Mesenteric fat pad (tissue), 1 donor: ENCODE data around the gene LSG1. TPM values are rescaled to one million over a fixed set of nuclear protein-coding genes. Genes with fewer than 3 reads are reported as not detected.

Source experiments
- DNase-seq: peaks from one replicate; pipeline ENCODE4 v3.0.0-alpha.2; 2020; ENCODE audit warnings: low spot score
- total RNA-seq: library from RNA; stranded (reverse); fragmentation: NEBNext Ultra II Directional; extraction: Animal tissue kit (Norgen Biotek cat#: 25700); gene quantifications from one replicate; pipeline ENCODE4 v1.2.1, GENCODE V29; 2021
- donor health status: DM: yes; HTN: yes; CAD: no.

The LSG1 gene
- total RNA-seq, 1 donor from 2014 or later: 37.6 TPM

DNA sequence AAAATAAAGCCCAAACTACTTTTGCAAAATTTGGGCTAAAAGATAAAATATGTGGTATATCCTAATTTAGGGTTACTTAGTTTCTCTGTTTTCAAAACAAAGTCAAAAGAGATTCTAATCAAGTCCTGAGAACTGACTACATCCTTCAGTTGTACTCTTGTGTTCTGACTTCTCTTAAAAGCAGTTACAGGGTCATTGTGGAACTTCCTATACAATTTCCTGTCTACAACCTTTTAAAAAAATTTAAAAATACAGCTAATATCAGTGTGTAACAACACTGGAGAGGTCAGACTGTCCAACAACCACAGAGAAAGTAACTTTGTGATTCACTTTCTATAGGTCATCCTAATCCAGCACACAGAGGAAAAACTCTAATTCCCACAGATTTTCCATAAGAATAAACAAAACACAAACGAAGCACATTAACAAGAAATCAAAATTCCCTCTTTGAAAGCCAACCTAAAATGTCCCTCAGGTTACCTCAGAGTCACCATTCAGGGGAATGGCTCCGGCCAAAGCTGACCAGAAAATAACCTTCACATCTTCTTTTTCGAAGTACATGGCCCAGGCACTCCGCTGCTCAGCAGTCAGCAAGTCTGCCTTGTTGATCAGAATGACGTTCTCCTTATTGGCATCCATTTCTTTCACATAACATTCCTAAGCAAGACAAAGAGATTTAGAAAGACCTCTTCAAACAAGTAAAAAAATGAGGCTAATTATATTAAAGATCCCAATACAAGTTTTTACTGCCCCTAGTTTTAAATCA is 13.3 kb downstream of the LSG1 start:
- DNase-seq: no peak

DNA sequence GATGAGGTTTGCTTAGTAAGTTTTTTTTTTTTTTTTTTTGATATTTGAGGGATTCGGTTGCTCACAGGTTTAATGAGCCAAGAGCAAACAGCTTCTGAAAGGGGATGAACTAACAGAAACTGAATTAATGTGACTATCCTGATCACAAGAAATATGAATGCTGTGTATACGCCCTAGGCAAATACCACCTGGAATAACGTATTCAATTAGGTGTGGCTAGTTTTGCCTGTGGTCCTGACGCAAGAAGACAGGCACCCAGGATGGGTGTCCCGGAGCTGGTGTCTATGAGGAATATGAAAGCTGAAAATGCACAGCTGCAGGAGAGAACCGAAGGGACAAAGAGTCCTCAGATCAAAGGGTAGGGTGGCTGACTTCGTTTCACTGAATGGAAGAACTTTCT is 14.6 kb downstream of the LSG1 start:
- DNase-seq: no peak

DNA sequence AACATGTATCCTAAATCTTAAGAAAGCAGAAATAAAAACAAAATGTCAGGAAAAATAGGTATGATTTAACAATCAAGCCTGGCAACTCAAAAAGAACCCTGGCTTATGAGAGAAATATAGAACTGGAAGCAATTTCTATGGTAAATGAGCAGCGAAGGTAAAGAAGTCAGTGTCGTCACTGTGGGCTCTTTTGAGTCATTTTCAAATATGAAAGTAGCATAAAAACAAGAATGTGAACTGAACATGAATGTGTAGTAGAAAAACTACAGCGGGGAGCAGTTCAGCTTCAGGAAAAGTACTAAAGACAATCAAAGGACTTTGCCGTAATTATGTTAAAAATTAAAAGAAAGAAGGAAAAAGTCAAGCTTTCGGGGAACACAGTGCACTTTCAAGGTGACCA is 17.5 kb downstream of the LSG1 start:
- DNase-seq: no peak

DNA sequence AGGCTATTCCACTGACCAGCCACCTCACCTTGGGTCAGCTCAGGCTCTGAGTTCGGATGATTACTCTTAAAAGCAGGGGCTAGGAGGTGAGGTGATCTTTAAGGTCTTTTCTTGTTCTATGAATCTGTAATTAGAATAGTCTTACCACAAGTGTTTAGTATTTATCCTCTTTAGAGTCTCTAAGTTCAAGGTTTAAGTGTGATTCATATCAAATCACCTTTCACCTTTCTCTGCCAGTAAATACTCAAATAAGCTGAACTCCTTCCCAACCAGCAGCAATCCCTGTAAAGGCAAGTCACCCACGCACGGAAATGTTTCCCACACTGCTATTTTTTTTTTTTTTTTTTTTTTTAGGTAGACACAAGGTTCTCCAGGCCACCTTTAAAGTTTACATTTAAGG is 24.2 kb downstream of the LSG1 start:
- no peak for DNase-seq

DNA sequence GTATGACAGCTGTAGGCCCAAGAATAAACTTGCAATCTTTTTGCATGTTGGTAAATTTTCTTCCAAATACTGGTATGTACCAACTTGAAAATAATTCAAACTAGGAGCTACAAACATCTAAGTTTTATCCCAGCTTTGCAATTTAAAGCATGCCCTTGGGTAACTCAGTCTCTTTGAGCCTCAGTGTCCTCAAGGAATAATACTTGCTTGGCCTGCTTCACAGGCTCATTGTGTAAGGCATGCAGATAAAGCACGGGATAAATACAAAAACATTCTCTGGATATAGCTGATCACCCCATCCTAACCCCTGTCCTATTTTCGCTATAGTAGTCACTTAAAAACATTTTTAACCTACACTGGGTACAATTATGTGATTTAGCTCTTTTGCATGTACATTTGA is 29.2 kb downstream of the LSG1 start:
- DNase-seq: no peak

DNA sequence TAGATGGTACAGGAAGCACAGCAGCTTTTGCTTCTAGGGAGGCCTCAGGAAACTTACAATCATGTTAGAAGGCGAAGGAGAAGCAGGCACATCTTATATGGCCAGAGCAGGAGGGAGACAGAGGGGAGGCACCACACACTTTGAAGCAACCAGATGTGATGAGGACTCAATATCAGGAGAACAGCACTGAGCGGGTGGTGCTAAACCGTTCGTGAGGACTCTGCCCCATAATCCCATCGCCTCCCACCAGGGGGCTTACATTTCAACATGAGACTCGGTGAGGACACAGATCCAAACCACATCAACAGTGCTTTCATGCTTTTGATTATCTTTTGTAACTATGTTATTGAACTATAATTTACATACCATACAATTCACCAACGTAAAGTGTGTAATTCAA is 31.2 kb downstream of the LSG1 start:
- no peak for DNase-seq

DNA sequence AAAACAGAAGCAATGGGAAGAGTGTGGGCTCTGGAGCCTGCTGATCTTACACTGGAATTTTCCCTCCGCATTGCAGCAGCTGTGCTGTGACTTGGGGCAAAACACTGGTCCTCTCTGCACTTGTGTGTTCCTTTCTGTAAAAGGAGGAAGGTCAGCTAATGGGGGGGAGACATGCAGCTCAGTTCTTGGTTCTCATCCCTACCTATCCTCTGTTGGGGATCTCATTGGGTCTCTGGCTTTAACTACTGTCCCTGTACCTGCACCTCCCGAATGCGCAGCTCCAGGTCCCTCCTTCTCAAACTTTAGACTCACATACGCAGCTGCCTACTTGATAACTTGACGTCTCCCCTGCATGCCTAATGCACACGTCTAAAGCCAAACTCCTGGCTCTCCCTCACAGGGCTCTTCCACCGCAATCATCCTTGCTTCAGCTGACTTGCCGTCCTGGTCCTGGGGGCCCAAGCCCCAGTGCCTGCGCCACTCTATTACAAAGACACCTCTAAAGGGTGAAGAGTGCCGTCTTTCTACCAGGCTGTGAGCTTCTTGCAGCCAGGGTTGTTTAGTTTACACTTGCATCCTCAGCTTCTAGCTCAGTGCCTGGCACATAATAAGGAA is 32.9 kb downstream of the LSG1 start:
- DNase-seq: peak; percentile 59

DNA sequence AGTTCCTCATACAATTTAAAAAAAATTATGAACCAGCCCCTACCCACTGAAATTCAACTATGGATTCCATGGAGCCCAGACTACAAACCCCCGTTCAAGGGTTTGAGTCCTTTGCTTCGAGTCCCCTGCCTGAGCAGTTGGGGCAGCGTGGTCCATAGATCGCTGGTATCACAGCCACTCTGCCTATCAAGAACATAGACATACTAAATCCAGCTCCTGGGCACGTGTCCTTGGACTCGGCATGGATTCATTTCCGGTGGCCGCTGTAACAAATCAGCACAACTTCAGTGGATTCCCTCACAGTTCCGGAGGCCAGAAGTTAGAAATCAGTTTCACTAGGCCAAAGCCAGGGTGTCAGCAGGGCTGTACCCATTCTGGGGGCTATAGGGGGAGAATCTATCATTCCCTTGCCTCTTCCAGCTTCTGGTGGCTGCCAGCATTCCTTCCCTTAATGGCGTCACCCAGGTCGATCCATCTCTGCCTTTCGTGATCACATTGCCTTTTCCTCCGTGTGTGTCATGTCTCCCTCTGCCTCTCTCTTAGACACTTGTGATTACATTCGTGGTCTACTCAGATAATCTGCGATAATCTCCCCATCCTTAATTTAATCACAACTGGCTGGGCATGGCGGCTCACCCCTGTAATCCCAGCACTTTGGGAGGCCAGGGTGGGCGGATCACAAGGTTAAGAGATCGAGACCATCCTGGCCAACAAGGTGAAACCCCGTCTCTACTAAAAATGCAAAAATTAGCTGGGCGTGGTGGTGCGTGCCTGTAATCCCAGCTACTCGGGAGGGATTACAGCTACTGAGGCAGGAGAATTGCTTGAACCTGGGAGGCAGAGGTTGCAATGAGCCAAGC is 34.2 kb downstream of the LSG1 start:
- DNase-seq: peak; percentile 60

DNA sequence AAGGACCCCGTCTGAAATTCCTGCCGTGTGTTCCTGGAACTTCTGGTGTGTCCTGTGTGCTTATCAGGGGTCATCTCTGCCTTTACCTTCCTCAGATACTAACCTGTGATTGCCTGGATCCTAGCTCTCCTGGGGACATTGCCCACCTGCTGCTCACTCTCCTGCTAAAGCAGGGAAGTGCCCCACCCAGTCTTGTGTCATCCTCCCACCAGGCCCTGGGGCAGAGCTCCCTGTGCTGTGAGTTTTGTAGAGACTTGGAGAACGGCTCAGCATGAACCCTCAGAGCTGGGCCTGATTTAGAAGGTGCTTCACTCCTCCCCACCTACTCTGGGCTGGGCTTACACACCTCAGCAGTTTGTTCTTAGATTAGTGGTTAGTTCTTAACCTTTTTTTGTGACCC is 34.9 kb downstream of the LSG1 start:
- DNase-seq: peak; percentile 28

DNA sequence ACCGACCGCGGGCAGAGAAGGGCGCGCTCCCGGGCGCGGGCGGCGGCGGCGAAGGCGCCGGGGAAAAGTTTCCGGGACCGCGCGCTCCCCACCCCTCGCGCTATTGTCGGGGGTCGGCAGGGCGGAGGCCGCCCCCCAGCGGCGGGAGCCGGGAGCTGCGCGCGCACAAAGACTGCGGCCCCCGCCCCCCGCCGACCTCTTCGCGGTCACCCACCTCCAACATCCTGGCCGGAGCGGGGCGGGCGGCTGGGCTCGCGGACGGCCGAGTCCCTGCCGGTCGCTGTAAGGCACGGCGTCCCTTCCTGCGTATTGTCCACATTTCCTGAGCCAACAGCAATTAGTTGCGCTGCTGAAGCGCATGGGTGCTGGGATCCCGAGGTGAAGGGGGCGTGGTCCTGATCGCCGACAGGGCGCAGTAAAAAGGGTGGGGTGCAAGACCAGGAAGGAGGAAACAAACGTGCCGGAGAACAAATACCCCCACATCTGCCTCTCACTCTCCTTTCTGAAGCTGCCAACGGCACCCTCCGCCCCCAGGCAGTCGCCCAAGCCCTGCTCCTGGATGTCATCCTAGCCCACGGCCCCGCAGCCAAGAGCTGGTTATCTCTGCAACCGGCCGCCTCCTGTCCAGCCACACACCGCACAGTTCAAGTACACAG is 38.5 kb downstream of the LSG1 start, which contains the start of gene TMEM44:
TSS of gene TMEM44 (minus strand) at position 71 of the 656 bp plus-strand sequence. CDS start 204 bp downstream, outside the sequence.
- peak; percentile 93 for DNase-seq

DNA sequence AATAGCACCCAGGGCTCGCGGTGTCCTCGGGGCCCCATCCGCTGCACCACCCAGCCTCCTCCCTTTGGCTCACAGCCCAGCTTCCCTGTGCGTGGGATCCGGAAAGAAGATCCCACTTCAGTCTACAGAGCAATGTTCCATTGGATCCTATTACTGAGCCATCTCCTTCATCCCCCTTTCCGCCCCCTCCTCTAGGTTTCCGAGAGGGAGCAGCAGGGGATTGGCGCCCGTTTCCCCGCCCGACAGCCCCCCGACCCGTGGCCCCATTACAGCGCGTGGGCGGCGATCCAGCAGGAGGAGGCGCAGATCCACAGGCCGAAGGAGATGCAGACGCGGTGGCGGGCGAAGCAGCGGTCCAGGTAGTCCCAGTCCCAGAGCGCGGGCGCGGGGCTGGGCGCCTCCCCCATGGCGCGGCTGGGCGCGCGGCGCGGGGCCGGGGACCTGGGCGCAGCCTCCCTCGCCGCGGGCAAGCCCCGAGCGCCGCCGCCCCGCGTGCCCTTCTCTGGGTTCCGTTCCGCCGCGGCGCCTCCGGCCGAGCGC is 39.1 kb downstream of the LSG1 start:
- peak; percentile 89 for DNase-seq

DNA sequence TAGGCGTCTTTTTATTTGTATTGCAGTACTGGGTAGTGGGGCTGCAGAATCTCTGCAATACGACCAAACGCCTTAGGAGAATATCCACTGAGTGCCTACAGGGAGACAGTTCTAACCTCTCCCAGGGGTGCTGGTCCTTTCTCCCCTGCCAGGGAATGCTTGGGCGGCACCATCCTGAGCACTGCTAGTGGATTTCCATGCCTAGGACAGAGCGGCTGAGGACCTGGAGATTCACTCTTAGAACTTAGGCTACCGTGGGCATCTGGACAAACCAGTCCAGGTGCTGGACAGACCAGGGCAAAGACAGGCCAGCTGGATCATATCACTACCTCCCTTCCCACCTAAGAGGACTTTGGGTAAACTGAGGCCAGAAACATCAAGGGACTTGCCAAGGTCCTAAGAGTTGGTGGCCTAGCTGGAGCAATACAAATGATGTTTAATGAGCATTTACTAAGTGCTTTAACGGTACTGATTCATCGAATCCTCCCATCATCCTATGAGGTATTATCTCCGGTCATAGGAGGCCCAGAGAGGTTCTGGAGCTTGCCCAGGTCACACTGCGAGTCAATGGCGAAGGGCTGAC is 39.7 kb downstream of the LSG1 start:
- DNase-seq: peak; percentile 20

DNA sequence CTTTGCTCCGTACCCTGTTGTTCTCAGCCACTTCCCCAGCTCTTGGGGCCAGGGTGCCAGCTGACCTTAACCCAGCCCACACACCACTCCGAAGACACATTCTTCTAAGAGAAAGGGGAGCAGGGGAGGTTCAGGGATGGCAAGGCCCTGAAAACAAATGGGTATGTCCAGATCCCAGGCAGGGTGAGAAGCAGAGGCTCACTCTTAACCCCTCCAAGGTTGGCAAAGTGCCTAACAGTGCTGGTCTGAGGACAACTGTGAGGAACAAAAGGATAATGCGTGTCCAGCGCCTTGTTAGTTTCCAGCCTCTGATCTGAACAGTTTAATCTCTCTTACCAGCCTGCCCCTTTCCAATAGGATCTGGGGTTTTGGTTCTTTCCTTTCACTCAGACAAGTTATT is 40.3 kb downstream of the LSG1 start:
- DNase-seq: peak; percentile 65

DNA sequence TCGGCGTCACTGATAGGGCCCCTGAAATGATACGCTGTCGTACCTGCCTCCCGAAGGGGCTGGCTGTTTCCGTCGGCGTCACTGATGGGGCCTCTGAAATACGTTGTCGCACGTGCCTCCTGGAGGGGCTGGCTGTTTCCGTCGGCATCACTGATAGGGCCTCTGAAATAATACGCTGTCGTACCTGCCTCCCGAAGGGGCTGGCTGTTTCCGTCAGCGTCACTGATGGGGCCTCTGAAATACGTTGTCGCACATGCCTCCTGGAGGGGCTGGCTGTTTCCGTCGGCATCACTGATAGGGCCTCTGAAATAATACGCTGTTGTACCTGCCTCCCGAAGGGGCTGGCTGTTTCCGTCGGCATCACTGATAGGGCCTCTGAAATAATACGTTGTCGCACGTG is 41.3 kb downstream of the LSG1 start:
- DNase-seq: peak; percentile 55

DNA sequence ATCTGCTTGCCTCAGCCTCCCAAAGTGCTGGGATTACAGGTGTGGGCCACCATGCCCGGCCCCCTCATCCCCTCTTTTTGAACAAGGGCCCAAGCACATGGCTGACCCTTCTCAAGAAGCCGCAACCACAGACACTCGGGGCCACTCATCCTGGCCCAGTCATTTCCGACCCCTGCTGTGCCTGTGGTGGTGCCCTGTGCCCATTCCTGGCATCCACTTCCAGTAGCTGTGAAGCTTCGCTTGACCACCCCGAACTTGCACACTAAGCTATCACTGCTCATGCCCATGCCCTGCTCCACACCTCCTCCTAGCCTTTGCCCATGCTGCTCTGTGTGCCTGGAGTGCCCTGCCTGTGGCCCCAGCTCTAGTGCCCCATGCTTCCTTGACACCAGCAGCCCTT is 47.0 kb downstream of the LSG1 start:
- no peak for DNase-seq

DNA sequence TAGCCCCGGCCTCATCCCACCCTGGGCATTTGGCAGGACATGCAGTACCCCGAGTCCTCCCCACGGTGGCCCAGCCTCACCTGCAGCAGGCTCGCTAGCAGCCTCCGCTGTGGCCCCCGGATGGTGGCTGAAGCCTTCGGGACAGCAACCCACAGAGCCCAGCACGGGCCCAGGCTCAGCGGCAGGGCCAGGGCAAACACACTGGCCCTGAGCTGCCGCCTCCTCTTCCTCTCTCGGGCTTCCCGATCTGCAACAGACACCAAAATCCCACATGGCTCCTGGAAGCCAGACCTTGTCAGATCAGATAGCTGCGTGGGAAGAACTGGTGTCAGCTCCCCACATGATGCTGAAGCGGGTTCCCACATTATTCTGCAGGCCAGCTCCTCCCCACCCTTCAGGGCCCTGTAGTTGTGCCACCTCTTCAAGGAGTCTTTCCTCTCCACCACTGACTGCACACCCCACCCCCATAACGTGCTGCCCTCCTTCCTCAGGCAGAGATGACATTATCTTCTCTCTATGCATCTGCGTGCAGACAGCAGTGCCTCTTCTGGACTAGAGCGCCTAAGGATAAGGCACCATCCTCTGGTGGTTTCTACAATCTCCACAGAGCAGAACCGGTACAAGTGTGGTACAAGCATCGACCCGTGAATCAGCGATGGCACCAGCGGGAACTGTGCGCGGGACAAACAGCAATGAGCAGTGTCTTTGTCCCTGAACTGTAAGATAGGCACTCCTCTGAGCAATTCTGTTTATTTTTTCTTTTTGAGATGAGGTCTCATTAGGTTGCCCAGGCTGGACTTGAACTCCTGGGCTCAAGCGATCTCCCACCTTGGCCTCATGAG is 48.3 kb downstream of the LSG1 start:
- no peak for DNase-seq

DNA sequence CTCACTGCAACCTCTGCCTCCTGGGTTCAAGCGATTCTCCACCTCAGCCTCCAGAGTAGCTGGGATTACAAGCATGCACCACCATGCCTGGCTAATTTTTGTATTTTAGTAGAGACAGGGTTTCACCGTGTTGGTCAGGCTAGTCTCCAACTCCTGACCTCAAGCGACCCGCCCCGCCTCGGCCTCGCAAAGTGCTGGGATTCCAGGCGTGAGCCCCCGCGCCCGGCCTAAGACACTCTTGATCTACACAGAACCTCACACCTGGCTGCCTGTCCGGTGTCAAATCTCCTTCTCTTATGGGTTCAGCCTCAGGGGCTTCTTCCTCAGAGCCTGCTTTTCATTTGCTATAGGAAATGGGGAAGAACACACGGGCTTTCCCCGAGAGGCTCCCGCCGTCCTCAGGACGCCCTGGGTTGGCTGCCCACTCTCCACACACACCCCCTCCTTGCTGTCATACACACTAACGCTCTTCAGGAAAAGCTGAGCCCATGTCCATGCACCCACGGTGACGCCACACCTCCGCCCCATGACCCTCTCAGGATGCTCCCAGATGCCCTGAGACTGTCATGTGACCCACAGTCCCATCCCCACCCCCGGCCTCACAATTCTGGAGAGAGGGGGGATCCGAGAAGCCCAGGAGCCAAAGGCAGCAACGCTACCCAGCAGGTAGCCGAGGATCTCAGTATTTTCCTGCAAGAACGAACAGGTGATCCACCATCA is 49.2 kb downstream of the LSG1 start:
- no peak for DNase-seq

DNA sequence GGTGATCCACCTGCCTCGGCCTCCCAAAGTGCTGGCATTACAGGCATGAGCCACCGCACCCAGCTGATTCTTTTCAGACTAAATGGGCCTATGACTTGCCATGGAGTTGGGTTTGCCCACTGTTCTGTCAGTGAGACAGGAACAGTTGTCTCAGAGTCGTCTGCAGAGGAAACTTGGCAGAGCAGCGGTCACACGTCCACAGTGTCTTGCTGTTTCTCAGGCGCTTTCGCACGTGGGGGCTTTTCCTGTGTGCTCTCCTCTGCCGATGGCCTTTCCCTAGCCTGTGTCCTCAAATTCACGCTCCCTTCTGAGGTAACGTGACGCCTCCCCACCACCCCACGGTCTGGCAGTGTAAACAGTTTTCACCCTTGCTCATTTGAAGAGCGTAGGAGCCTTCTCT is 50.0 kb downstream of the LSG1 start:
- no peak for DNase-seq

DNA sequence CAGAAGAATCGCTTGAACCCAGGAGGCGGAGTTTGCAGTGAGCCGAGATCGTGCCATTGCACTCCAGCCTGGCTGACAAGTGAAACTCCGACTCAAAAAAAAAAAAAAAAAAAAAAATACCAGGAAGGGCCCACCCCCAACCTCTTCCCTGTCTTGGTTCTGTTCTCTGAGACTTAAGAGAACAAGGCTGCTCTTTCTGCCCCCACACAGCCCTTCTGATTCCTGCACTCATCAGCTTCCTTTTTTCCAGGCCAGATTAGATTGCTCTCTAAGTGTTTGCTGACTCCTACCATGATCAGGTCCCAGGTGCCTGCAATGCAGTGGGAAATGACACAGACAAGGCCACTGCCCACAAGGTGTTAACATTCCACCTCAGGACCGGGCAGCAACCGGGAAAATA is 51.8 kb downstream of the LSG1 start:
- no peak for DNase-seq
